GM19328 (cell line): ENCODE measurements around the gene HPSE2.
"Not testable (repeated sequence)": the region's sequence is repeated elsewhere in the genome, so short reads cannot be mapped to it uniquely, and the experiment has no call there.

ENCODE experiments used
- ATAC-seq: cut with Tn5 transposase; IDR thresholded peaks from one replicate; pipeline ENCODE4 v1.9.1; 2021; ENCODE audit warnings: mild to moderate bottlenecking, moderate library complexity; ENCODE audit not compliant: unreplicated experiment

Gene HPSE2

DNA sequence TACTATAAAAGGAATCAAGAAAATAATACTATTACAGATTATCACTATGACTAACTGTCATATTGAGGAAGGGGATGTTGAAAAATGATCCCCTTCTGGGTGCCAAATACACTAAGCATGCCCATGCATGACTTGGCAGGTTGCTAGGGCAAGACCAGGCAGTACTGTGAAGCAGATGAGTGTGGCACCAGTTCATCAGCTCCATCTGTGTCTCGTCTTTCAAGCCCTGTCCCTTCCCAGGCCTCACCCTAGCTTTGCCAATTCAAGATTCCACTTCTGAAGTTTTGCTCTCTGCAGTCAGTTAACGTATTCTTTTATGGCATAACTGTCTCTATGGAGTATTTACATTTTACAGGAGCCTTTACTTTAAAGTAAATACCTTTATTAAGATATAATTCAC is 653.3 kb downstream of the HPSE2 start:
- no peak for ATAC-seq

GRCh38 chr10:98577578-98577977 is 658.1 kb downstream of the HPSE2 start:
- ATAC-seq: no peak

GRCh38 chr10:98577168-98577567 is 658.5 kb downstream of the HPSE2 start:
- no peak for ATAC-seq

DNA sequence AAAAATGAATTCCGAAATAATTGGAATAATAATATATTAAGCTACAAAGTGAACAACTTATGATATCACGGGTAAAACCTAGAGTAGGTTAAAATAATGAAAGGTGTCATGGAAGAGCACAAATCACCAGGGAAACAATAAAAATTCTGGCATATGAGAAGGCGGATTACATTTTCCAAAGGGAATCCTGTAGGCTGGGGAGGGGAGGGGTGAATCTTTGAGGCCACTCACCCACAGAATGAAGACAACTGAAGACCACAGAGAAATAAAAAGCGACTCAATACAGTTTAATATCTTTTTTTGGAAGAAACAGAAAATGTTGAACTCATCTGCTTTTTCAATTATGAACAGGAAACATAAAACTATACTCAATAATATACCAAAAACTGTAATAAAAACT is 659.6 kb downstream of the HPSE2 start:
- ATAC-seq: no peak

- no peak for ATAC-seq
These were observed 663.1 kb downstream of the HPSE2 start for GRCh38 chr10:98572594-98572993.

GRCh38 chr10:98570834-98571233 is 664.8 kb downstream of the HPSE2 start:
- ATAC-seq: no peak

- ATAC-seq: no peak
These were observed 665.8 kb downstream of the HPSE2 start for GRCh38 chr10:98569853-98570252.

DNA sequence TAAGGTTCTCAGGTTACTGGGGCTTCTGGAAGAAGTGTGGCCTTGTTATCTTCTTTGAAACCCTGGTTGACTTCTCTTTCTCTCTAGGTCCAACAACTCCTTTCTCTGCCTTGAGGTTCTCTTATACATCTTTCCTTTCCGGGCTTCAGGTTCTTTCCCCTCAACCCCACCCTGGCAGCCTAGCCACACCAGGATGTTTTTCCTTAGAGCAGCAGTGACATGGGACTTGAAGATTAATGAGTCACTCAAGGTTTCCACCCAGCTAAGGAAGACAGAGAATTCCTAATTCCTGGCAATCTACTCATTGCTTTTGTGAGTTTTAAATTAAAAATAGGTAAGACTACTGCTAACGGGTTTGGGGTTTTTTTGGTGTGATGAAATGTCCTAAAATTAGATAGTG is 667.1 kb downstream of the HPSE2 start:
- ATAC-seq: no peak

- no peak for ATAC-seq
These were observed 668.1 kb downstream of the HPSE2 start for GRCh38 chr10:98567391-98568133.

- ATAC-seq: no peak
These were observed 671.8 kb downstream of the HPSE2 start for GRCh38 chr10:98563811-98564210.

DNA sequence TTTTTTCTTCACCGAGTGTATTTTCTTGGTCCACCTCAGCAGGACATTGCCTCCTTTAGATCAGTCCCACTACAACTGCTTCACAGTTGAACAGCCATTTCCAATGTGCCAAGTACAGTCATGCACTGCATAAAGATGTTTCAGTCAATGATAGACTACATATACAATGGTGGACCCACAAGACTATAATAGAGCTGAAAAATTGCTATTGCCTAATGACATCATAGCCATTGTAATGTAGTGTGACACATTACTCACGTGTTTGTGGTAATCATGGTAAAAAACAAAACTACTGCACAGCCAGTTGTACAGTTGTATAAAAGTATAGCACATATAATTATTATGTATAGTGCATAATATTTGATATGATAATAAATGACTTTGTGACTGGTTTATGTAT is 675.1 kb downstream of the HPSE2 start:
- no peak for ATAC-seq

DNA sequence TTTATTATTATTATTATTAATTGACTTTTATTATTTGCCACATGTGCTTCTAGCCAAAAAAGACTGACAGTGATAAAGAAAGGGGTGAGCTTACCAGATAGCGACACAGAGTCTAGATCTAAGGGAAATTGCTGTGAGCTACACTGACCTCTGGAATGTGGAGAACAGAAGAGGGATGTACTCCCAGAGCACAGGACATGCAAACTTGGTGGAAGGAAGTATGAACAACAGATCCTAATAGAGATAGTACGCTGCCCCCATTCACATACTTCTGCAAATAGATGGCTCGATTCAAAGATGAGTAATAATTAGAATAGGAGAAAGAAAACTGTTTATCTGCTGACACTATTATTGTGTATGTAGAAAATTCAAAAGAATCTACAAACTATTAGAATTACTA is 679.6 kb downstream of the HPSE2 start:
- no peak for ATAC-seq

DNA sequence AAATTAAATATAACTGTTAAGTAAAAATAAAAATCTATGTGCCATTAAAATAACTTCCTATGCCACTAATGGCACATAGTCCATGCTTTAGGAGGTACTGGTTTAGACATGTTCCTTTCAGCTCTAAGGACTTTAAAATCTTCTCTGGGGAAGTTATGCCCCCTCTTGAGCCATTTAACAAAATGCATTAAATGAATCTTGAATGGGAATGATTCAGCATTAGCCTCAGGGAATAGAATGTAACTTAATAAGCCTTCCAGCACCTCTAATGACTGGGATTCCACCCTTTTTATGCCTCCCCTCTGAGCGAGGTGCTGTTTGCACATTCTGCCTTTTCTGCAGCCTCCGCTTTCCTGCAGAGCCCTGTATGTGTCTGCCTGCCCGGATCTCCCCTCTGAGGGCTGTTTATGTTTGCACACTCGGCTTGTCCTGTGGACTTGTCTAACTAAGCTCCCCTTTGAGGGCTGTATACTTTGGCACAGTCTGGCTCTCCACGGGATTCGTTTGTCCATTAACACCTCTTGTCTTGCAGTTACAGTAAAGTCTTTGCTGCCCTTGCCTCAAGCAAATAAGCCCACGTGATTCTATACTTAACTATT is 680.5 kb downstream of the HPSE2 start:
- ATAC-seq: no peak

DNA sequence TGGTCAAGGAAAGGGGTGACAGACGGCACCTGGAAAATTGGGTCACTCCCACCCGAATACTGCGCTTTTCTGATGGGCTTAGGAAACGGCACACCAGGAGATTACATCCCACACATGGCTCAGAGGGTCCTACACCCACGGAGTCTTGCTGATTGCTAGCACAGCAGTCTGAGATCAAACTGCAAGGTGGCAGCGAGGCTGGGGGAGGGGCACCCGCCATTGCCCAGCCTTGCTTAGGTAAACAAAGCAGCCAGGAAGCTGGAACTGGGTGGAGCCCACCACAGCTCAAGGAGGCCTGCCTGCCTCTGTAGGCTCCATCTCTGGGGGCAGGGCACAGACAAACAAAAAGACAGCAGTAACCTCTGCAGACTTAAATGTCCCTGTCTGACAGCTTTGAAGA is 694.1 kb downstream of the HPSE2 start:
- not testable (repeated sequence) for ATAC-seq

GRCh38 chr10:98539578-98539977 is 696.1 kb downstream of the HPSE2 start:
- ATAC-seq: no peak

DNA sequence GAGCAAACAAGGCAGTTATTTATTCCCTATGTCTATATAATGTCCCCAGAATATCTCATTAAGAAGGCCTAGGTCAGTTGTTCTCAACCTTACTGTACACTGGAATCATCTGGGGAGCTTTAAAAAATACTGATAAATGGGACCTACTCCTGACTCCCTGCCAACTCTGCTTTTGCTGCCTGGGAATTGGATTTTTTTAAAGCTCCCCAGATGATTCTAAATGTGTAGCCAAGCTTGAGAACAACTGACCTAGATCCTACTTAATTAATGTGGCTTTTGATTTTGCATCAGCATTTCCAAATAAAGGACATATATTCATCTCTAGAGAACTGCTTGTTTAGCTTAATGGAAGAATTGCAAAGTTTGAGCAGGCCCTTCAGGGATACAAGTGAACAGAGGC is 697.2 kb downstream of the HPSE2 start:
- ATAC-seq: no peak

- ATAC-seq: no peak
These were observed 699.1 kb downstream of the HPSE2 start for GRCh38 chr10:98536551-98536950.

DNA sequence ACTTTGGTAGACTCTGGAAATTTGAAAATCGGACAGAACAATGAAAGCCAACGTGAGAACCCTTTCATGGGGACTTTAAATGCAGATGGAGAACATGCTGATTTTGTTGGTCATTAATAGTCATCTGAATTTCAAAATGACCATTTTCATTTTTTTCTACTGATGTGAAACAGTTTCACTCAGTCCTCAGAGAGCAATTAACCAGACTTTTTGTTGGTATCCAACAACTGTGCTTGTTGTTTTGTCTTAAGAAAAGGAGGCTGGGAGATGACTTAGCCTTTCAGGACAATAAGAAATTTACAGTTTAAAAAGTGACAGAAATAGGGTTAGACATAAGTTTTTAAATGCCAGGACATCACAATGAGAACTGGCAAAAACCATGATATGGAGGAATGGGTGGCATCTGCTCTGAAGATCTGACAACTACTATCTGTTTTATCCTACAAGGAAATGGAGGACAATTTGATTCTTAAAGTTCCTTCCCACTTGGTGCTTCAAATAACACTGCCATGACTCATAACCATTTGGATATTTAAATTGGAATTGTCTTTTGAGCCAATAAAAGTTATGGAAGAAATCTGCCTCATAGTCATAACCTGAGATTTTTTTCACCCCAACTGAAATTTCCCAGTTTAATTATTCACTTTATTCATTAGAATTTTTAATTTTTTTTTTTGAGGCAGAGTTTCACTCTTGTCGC is 701.8 kb downstream of the HPSE2 start:
- ATAC-seq: no peak

- no peak for ATAC-seq
These were observed 702.4 kb downstream of the HPSE2 start for GRCh38 chr10:98533241-98533640.

- ATAC-seq: no peak
These were observed 706.9 kb downstream of the HPSE2 start for GRCh38 chr10:98528805-98529183.

DNA sequence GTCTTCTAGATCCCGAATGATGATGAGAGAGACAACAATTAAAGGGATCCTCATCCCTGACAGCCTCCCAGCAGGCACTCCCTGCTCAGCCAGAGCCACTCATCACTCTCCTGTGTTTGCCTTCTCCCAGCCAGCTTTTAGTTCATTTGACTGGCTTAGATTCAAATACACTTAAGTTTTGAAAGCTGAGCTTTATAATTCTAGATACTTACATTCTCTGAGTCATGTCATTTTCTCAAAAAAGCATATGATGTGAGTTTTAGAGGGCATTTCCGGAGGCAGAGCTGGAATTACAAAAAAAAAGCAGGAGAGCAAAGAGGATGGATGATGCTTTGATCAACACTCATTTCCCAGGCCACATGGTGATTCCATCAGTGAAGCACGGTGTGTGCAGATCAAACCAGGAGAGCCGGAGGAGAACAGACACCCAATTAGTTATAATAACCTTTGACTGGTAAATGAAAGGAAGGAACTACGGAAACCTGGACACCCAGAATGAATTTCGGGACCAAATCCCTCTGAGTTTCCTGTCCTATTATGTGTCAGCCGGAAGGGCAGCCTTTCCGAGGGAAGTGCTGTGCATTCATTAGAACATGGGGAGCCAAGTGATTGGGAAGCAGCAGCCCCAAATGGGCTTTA is 707.4 kb downstream of the HPSE2 start:
- no peak for ATAC-seq

DNA sequence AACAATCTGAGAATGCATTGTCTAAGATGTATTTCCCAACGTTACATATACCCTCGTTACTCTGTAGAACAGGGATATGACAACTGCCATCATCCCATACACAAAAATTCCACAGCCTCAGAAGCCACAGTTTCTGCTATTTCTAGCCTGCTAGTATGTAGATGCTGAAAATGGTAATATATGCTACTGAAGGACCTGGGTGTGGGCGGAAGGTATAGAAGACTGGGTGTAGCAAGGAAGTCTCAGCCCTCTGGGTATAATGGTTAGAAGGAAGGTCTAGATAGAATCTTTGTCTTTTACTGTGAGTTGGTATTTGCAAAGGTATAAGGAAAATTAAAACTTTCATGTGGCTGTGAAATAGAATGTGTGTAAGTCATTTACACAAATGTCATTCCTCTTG is 709.7 kb downstream of the HPSE2 start:
- no peak for ATAC-seq
